Chondrocyte (in vitro differentiated cells): ENCODE results near the gene TPSG1. TPM values are rescaled to one million over a fixed set of nuclear protein-coding genes. Genes with fewer than 3 reads are reported as not detected.
"Not testable (repeated sequence)": the region's sequence is repeated elsewhere in the genome, so short reads cannot be mapped to it uniquely, and the experiment has no call there.

Experiments
- DNase-seq: peaks from one replicate; pipeline ENCODE4 v3.0.0; 2021; ENCODE audit warnings: mixed read lengths, low spot score
- H3K27ac Mint-ChIP-seq: one replicate; pipeline ENCODE4 v1.8.0; 2021; ENCODE audit warnings: mild to moderate bottlenecking, moderate library complexity, mixed read lengths; ENCODE audit not compliant: unreplicated experiment
- H3K27me3 Mint-ChIP-seq: 2 replicates; pipeline ENCODE4 v1.8.0; 2021; ENCODE audit warnings: low read depth, mixed read lengths
- H3K36me3 Mint-ChIP-seq: 2 replicates; pipeline ENCODE4 v1.8.0; 2021; ENCODE audit warnings: low read depth, mixed read lengths
- H3K4me1 Mint-ChIP-seq: 2 replicates; pipeline ENCODE4 v1.8.0; 2021; ENCODE audit warnings: low read depth, mild to moderate bottlenecking, mixed read lengths
- H3K4me3 Mint-ChIP-seq: one replicate; pipeline ENCODE4 v1.8.0; 2021; ENCODE audit warnings: mild to moderate bottlenecking, moderate library complexity, mixed read lengths; ENCODE audit not compliant: unreplicated experiment
- H3K9me3 Mint-ChIP-seq: 2 replicates; pipeline ENCODE4 v1.8.0; 2021; ENCODE audit warnings: low read depth, mixed read lengths
- total RNA-seq: library from RNA; stranded (reverse); gene quantifications from 3 replicates; pipeline ENCODE4 v1.2.1, GENCODE V29; 2021
- TF ChIP-seq, protein P1 (sequence below): fragments of 200-600 bp; sonication (generic); IDR thresholded peaks from 2 replicates; pipeline ENCODE4 v1.5.0; 2021; ENCODE audit warnings: antibody characterized with exemption, mild to moderate bottlenecking, moderate library complexity

TPSG1 gene
- total RNA-seq, 1 donor from 2014 or later = not detected

DNA sequence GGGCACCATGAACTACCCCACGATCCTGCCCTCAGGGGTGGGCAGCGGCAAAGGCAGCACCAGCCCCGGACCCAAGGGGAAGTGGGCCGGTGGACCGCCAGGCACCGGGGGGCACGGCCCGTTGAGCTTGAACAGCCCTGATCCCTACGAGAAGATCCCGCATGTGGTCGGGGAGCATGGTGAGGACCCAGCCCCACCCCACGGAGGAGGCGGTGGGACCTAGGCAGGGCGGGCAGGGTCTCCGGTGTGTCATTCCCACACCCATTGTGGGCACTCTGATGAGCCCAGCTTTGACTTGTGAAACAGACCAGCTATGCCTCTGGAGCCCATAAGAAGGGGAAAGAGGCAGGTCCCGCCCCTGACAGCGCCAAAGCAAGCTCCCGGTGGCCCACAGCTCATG is 22.8 kb downstream of the TPSG1 start:
- no peak for DNase-seq
- TF ChIP-seq, protein P1, sequence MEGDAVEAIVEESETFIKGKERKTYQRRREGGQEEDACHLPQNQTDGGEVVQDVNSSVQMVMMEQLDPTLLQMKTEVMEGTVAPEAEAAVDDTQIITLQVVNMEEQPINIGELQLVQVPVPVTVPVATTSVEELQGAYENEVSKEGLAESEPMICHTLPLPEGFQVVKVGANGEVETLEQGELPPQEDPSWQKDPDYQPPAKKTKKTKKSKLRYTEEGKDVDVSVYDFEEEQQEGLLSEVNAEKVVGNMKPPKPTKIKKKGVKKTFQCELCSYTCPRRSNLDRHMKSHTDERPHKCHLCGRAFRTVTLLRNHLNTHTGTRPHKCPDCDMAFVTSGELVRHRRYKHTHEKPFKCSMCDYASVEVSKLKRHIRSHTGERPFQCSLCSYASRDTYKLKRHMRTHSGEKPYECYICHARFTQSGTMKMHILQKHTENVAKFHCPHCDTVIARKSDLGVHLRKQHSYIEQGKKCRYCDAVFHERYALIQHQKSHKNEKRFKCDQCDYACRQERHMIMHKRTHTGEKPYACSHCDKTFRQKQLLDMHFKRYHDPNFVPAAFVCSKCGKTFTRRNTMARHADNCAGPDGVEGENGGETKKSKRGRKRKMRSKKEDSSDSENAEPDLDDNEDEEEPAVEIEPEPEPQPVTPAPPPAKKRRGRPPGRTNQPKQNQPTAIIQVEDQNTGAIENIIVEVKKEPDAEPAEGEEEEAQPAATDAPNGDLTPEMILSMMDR = no peak
- no peaks in the 10 kb centered on the region for H3K27me3 Mint-ChIP-seq
- H3K36me3 Mint-ChIP-seq = peaks cover 14% of the 10 kb centered on the region
- H3K27ac Mint-ChIP-seq = no peak overlapping the region
- H3K4me3 Mint-ChIP-seq = no peak overlapping the region
- no peaks in the 10 kb centered on the region for H3K4me1 Mint-ChIP-seq
- no peaks in the 10 kb centered on the region for H3K9me3 Mint-ChIP-seq

DNA sequence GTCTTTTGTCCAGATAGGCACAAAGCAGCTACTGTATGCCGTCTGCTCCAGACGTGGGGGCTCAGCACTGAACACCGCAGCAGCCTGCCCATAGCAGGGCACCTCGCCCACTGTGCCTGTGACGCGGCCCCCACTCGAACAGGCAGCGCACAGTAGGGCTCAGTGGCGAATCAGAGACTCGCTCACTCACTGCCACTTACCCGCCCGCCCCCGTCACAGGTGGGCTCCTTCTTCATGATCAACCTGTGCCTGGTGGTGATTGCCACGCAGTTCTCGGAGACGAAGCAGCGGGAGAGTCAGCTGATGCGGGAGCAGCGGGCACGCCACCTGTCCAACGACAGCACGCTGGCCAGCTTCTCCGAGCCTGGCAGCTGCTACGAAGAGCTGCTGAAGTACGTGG is 23.6 kb downstream of the TPSG1 start:
- Mint-ChIP-seq H3K9me3 (no peaks in the 10 kb centered on the region), H3K36me3 (peaks cover 14% of the 10 kb centered on the region), H3K27me3 (no peaks in the 10 kb centered on the region), H3K4me1 (no peaks in the 10 kb centered on the region), H3K4me3 (no peak overlapping the region), H3K27ac (no peak overlapping the region)
- TF ChIP-seq, protein P1 = no peak
- no peak for DNase-seq

DNA sequence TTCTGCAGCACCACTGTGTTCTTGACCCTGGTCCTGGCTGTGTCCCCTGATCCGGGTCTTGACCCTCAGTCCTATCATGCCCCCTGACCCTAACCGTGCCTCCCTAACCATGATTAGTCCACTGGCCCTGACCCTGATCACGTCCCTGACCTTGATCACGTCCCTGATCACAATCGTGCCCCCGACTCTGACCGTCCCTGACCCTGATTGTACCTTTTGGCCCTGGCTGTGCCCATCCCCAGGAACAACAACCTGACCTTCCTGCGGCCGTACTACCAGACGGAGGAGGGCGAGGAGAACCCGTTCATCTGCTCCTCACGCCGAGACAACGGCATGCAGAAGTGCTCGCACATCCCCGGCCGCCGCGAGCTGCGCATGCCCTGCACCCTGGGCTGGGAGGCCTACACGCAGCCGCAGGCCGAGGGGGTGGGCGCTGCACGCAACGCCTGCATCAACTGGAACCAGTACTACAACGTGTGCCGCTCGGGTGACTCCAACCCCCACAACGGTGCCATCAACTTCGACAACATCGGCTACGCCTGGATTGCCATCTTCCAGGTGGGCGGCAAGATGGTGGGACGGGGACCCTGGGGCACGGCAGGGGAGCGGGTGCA is 24.9 kb downstream of the TPSG1 start:
- Mint-ChIP-seq H3K27ac (no peak overlapping the region), H3K27me3 (no peaks in the 10 kb centered on the region), H3K4me1 (no peaks in the 10 kb centered on the region), H3K4me3 (no peak overlapping the region), H3K9me3 (no peaks in the 10 kb centered on the region), H3K36me3 (peaks cover 10% of the 10 kb centered on the region)
- no peak for DNase-seq
- TF ChIP-seq, protein P1 = no peak

DNA sequence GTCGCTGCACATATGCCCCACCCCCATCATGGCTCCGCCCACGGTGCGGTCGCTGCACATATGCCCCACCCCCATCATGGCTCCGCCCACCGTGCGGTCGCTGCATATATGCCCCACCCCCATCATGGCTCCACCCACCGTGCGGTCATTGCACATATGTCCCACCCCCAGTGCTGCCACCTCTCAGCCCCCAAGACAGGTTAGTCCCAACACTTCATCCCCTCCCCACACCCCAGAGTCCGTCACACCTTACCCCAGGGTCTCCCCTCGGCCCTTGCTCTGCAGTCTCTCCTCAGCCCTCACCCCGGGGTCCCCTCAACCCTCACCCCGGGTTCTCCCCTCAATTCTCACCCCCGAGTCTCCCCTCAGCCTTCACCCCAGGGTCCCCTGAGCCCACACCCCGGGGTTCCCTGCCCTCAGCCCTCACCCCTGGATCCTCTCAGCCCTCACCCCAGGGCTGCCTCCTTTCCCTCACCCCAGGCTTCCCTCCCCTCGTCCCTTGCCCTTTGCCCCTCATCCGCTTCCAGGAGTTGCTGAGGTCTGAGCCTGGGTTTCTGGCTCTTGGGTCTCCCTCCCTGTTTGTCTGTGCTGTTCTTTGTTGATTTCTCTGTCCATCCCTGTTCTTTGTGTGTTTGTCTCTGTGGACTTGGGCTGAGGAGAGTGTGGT is 25.6 kb downstream of the TPSG1 start:
- no peaks in the 10 kb centered on the region for H3K27me3 Mint-ChIP-seq
- H3K4me1 Mint-ChIP-seq = no peaks in the 10 kb centered on the region
- H3K4me3 Mint-ChIP-seq = no peak overlapping the region
- peaks cover 10% of the 10 kb centered on the region for H3K36me3 Mint-ChIP-seq
- no peak for DNase-seq
- H3K27ac Mint-ChIP-seq = no peak overlapping the region
- TF ChIP-seq, protein P1 = no peak
- no peaks in the 10 kb centered on the region for H3K9me3 Mint-ChIP-seq

DNA sequence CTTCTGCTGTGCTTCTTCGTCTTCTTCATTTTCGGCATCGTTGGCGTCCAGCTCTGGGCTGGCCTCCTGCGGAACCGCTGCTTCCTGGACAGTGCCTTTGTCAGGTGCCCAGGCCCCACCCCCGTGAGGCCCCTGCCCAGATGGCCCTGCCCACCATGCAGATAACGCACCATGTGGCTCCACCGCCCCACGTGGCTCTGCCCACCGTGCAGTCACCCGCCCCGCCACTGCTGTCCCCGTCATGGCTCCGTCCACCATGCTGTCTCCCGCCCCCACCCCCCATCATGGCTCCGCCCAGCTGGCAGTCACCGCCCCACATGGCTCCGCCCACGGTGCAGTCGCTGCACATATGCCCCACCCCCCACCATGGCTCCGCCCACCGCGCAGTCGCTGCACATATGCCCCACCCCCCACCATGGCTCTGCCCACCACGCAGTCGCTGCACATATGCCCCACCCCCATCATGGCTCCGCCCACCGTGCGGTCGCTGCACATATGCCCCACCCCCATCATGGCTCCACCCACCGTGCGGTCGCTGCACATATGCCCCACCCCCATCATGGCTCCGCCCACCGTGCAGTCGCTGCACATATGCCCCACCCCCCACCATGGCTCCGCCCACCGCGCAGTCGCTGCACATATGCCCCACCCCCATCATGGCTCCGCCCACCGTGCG is 26.3 kb downstream of the TPSG1 start:
- H3K27me3 Mint-ChIP-seq, H3K4me3 Mint-ChIP-seq, H3K27ac Mint-ChIP-seq, H3K9me3 Mint-ChIP-seq, DNase-seq, H3K4me1 Mint-ChIP-seq, H3K36me3 Mint-ChIP-seq: not testable (repeated sequence)
